Measurements from ENCODE around the gene TBC1D3B. TPM values are rescaled to one million over a fixed set of nuclear protein-coding genes. Genes with fewer than 3 reads are reported as not detected.
"Not testable (repeated sequence)": the region's sequence is repeated elsewhere in the genome, so short reads cannot be mapped to it uniquely, and the experiment has no call there.

TBC1D3B gene
- total RNA-seq: 1 to 10 TPM; 6.7 to 8.1 TPM

DNA sequence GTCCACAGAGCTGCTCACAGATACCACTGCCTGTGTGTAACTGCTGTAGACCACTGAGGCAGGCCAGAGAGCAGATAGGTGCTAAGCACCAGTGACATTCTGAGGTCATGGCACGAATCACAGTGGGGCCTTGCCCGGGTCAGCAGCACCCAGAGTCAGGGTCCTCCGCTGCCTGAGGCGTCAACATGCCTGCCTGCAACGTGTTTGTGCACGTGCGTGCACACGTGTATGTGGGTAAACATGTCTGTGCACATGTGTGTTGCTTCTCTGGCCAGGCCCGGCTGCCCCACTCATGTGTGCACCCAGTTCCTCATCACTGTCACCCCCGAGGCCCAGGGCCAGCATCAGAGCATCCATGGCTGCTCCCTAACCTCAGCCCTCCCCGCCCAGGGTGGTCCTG is at the start of gene TBC1D3B:
TBC1D3B (minus strand) TSS at position 101 of the 400 bp plus-strand sequence. CDS start 1,586 bp downstream, outside the sequence.
- H3K4me3 Mint-ChIP-seq; H3K9me3 Mint-ChIP-seq (ENCODE audit: insufficient read depth); H3K27me3 Mint-ChIP-seq (ENCODE audit: low read depth); POLR2A ChIA-PET; CTCF ChIA-PET; ATAC-seq; DNase-seq; H3K27ac Mint-ChIP-seq; H3K4me1 Mint-ChIP-seq (ENCODE audit: low read depth); H3K36me3 Mint-ChIP-seq (ENCODE audit: low read depth): not testable (repeated sequence)

DNA sequence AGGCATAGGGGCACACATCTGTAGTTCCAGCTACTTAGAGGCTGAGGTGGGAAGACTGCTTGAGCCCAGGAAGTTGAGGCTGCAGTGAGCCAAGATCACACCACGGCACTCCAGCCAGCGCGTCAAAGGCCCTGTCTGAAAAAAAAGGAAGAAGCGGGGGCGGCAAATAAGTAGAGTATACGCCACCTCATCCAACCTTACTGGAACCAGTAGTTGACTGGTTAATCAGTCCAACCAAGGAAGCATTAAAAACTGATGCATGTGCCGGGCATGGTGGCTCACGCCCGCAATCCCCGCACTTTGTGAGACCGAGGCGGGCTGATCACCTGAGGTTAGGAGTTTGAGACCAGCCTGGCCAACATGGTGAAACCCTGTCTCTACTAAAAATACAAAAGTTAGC is 46.5 kb upstream of the TBC1D3B start:
- ATAC-seq; H3K4me3 Mint-ChIP-seq; H3K36me3 Mint-ChIP-seq (ENCODE audit: low read depth); DNase-seq; H3K27me3 Mint-ChIP-seq (ENCODE audit: low read depth); H3K4me1 Mint-ChIP-seq (ENCODE audit: low read depth); POLR2A ChIA-PET; H3K27ac Mint-ChIP-seq; CTCF ChIA-PET: not testable (repeated sequence)
- peaks cover 11% of the 10 kb centered on the region for H3K9me3 Mint-ChIP-seq (ENCODE audit: insufficient read depth)

DNA sequence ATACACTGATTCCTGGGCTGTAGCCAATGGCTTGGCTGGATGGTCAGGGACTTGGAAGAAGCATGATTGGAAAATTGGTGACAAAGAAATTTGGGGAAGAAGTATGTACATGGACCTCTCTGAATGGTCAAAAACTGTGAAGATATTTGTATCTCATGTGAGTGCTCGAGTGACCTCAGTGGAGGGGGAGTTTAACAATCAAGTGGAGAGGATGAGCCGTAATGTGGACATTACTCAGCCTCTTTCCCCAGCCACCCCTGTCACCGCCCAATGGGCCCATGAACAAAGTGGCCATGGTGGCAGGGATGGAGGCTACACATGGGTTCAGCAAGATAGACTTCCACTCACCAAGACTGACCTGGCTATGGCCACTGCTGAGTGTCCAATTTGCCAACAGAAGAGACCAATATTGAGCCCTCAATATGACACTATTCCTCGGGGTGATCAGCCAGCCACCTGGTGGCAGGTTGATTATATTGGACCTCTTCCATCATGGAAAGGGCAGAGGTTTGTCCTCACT is 45.2 kb upstream of the TBC1D3B start:
- H3K27me3 Mint-ChIP-seq (ENCODE audit: low read depth): peaks cover 12% of the 10 kb centered on the region
- H3K9me3 Mint-ChIP-seq (ENCODE audit: insufficient read depth): peaks cover 15% of the 10 kb centered on the region
- POLR2A ChIA-PET; DNase-seq; CTCF ChIA-PET; H3K27ac Mint-ChIP-seq; H3K36me3 Mint-ChIP-seq (ENCODE audit: low read depth); H3K4me1 Mint-ChIP-seq (ENCODE audit: low read depth); H3K4me3 Mint-ChIP-seq; ATAC-seq: not testable (repeated sequence)

DNA sequence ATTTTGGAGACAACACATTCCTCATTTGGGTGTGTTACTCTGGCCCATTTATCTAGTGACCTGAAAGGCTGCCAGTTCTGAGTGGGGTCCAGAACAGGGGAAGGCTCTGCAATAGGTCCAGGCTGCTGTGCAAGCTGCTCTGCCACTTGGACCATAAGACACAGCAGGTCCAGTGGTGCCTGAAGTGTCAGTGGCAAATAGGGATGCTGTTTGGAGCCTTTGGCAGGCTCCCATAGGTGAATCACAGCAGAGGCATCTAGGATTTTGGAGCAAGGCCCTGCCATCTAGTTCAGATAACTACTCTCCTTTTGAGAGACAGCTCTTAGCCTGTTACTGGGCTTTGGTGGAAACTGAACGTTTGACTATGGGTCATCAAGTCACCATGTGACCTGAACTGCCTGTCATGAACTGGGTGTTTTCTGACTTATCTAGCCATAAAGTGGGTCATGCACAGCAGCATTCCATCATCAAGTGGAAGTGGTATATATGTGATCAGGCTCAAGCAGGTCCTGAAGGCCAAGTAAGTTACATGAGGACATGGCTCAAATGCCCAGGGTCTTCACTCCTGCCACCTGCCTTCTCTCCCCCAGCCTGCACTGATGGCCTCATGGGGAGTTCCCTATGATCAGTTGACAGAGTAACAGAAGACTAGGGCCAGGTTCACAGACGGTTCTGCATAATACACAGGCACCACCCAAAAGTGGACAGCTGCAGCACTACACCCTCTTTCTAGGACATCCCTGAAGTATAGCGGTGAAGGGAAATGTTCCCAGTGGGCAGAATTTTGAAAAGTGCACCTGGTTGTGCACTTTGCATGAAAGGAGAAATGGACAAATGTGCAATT is 44.5 kb upstream of the TBC1D3B start:
- H3K4me1 Mint-ChIP-seq (ENCODE audit: low read depth); CTCF ChIA-PET; POLR2A ChIA-PET; H3K4me3 Mint-ChIP-seq; DNase-seq; ATAC-seq; H3K36me3 Mint-ChIP-seq (ENCODE audit: low read depth); H3K27ac Mint-ChIP-seq: not testable (repeated sequence)
- Mint-ChIP-seq H3K9me3 (ENCODE audit: insufficient read depth) (peaks cover 15% of the 10 kb centered on the region), H3K27me3 (ENCODE audit: low read depth) (peaks cover 12% of the 10 kb centered on the region)

DNA sequence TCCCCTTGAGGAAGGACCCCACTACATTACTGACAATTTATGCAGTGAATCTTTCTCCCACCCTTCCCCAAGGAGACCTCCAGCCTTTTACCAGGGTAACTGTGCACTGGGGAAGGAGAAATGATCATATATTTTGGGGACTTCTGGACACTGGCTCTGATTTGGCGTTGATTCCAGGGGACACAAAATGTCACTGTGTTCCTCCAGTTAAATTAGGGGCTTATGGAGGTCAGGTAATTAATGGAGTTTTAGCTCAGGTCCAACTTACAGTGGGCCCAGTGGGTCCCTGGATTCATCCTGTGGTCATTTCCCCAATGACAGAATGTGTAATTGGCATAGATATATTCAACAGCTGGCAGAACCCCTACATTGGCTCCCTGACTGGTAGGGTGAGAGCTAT is 43.1 kb upstream of the TBC1D3B start:
- peaks cover 15% of the 10 kb centered on the region for H3K9me3 Mint-ChIP-seq (ENCODE audit: insufficient read depth)
- POLR2A ChIA-PET; H3K27ac Mint-ChIP-seq; H3K4me3 Mint-ChIP-seq; DNase-seq; H3K4me1 Mint-ChIP-seq (ENCODE audit: low read depth); ATAC-seq; H3K36me3 Mint-ChIP-seq (ENCODE audit: low read depth): not testable (repeated sequence)
- CTCF ChIA-PET: interaction anchor here (1.4 kb wide), 1 partner anchor 71 kb away, joined by 3 read pairs; no protein-coding TSS in a partner anchor
- peaks cover 18% of the 10 kb centered on the region for H3K27me3 Mint-ChIP-seq (ENCODE audit: low read depth)

DNA sequence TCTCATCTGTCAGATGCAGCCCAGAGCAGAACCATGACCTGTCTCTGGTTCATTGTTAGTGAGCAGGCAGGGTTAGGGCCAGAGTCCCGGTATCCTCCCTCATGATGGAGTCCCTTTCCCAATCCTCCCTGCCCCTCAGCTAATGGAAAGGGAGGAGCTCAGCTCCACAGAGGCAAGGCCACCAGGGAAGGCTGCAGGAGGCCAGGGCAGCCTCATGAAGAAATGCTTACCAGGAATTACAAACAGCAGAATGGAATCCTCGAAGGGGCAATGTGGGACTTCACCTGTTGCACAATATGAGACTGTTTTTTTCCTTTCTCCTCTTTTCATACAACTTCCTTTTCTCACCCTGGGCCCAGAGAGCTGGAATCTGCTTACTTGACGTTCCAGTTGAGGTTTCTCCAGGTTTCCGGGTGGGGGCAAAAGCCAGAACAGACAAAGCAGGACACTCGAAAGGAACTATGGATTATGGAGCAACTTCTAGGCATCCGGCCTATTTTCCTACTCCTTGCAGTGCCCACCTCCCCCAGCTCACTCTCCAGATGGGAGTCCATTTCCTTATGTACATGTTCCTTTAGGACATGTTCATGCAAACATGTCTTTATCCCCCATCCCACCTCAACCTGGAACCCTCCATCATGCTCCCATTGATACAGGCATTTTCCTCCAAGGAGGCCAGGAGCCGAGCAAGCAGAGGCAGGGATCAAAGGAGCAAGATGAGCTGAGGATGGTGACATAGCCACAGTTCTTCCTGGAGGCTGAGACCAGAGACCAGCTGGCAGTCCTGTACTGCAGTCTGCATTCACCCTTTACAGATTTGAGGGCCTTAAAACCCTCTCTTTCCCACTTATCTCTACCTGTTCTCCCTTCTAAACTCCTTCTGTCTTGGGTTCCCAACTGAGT is 39.2 kb upstream of the TBC1D3B start:
- H3K27ac Mint-ChIP-seq; DNase-seq; POLR2A ChIA-PET; H3K4me3 Mint-ChIP-seq; H3K36me3 Mint-ChIP-seq (ENCODE audit: low read depth); CTCF ChIA-PET; ATAC-seq: not testable (repeated sequence)
- H3K4me1 Mint-ChIP-seq (ENCODE audit: low read depth): peaks cover 18% of the 10 kb centered on the region
- peaks cover 25% of the 10 kb centered on the region for H3K27me3 Mint-ChIP-seq (ENCODE audit: low read depth)
- peaks cover 15% of the 10 kb centered on the region for H3K9me3 Mint-ChIP-seq (ENCODE audit: insufficient read depth)

DNA sequence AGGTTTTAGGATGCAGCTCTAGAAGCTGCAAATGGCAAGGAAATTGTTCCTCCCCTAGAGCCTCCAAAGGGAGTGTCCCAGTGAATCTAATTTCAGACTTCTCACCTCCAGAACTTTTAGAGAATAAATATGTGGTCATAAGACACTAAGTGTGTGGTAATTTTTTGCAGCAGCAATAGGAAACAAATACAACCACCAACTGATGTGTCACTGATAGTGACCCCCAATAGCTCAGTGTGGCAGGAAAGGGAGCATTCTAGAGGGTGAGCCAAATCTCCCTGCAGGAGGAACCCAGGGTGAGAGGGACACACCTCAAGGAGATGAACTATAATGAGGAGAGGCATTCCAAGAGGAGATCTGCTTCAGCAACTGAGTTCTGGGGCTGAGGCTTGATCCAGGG is 38.5 kb upstream of the TBC1D3B start:
- no peak for ATAC-seq
- ChIA-PET CTCF (no interaction called here), POLR2A (no interaction called here)
- DNase-seq: no peak
- H3K36me3 Mint-ChIP-seq (ENCODE audit: low read depth): peaks cover 4% of the 10 kb centered on the region
- no peak overlapping the region for H3K4me3 Mint-ChIP-seq
- H3K4me1 Mint-ChIP-seq (ENCODE audit: low read depth): peaks cover 25% of the 10 kb centered on the region
- H3K27me3 Mint-ChIP-seq (ENCODE audit: low read depth): peaks cover 28% of the 10 kb centered on the region
- H3K9me3 Mint-ChIP-seq (ENCODE audit: insufficient read depth): peaks cover 15% of the 10 kb centered on the region
- no peak overlapping the region for H3K27ac Mint-ChIP-seq

DNA sequence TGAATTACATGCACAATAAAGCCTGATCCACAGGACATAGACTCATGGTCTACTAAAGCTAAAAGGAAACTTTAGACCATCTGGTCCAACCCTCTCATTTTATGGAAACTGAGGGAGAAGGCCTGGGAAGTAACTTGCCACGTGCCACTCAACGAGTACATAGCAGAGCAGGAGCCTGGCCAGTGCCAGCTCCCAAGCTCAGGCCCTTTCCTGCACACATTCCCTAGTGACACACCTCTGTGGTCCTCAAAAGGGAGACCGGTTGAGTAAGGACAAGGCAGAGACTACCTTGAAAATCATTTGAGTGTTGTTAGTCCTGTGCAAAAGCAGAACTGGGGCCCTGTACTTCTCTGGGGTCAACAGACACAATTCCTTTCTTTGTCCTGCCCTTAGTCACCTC is 37.3 kb upstream of the TBC1D3B start:
- ChIA-PET CTCF (no interaction called here), POLR2A (no interaction called here)

DNA sequence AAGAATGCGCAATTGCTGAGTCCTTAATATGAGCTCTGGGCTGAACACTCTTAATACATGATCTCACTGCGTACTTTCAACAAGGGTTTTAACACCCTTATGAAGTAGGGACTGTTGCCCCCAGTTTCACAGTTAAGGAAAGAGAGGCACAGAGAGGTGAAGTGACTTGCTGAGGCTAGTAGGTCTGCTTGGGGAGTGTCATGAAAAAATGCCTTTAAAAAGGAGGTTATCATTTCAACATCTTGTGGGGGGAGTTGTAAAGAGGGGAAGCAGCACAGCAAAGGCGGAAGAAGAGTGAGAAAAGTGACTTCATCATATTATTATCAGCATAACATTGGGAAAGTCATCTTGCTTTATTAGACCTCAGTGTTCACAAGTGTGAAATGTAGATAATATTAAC is 36.5 kb upstream of the TBC1D3B start:
- POLR2A ChIA-PET: no interaction called here

More for the DNA sequence above, 37.3 kb upstream of the TBC1D3B start:
- Mint-ChIP-seq H3K27ac (no peak overlapping the region), H3K36me3 (ENCODE audit: low read depth) (peaks cover 4% of the 10 kb centered on the region), H3K27me3 (ENCODE audit: low read depth) (peaks cover 26% of the 10 kb centered on the region), H3K4me3 (no peak overlapping the region), H3K9me3 (ENCODE audit: insufficient read depth) (peaks cover 9% of the 10 kb centered on the region), H3K4me1 (ENCODE audit: low read depth) (peaks cover 25% of the 10 kb centered on the region)
- DNase-seq (no peak), ATAC-seq (no peak)

DNA sequence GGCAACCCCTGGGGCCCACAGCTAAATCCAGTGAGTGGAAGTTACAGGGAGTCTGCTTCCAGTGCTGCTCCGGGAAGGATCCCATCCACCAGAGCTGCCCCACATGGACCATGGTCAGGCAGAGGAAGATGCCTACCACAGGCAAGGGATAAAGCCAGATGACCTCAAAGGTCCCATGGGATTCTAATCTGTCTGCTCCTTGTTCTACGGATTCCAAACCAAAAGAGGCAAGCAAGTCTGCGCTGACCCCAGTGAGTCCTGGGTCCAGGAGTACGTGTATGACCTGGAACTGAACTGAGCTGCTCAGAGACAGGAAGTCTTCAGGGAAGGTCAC is 35.8 kb upstream of the TBC1D3B start:
- ATAC-seq: no peak
- Mint-ChIP-seq H3K27me3 (ENCODE audit: low read depth) (peaks cover 22% of the 10 kb centered on the region), H3K9me3 (ENCODE audit: insufficient read depth) (no peaks in the 10 kb centered on the region), H3K27ac (no peak overlapping the region), H3K4me1 (ENCODE audit: low read depth) (peaks cover 25% of the 10 kb centered on the region), H3K36me3 (ENCODE audit: low read depth) (no peaks in the 10 kb centered on the region), H3K4me3 (no peak overlapping the region)
- POLR2A ChIA-PET: no interaction called here
- DNase-seq: no peak
- CTCF ChIA-PET: no interaction called here

More for the DNA sequence above, 36.5 kb upstream of the TBC1D3B start:
- no peak for ATAC-seq
- Mint-ChIP-seq H3K27ac (no peak overlapping the region), H3K36me3 (ENCODE audit: low read depth) (peaks cover 3% of the 10 kb centered on the region), H3K9me3 (ENCODE audit: insufficient read depth) (peaks cover 4% of the 10 kb centered on the region), H3K4me1 (ENCODE audit: low read depth) (peaks cover 25% of the 10 kb centered on the region), H3K27me3 (ENCODE audit: low read depth) (peaks cover 23% of the 10 kb centered on the region), H3K4me3 (no peak overlapping the region)
- CTCF ChIA-PET: no interaction called here
- no peak for DNase-seq

DNA sequence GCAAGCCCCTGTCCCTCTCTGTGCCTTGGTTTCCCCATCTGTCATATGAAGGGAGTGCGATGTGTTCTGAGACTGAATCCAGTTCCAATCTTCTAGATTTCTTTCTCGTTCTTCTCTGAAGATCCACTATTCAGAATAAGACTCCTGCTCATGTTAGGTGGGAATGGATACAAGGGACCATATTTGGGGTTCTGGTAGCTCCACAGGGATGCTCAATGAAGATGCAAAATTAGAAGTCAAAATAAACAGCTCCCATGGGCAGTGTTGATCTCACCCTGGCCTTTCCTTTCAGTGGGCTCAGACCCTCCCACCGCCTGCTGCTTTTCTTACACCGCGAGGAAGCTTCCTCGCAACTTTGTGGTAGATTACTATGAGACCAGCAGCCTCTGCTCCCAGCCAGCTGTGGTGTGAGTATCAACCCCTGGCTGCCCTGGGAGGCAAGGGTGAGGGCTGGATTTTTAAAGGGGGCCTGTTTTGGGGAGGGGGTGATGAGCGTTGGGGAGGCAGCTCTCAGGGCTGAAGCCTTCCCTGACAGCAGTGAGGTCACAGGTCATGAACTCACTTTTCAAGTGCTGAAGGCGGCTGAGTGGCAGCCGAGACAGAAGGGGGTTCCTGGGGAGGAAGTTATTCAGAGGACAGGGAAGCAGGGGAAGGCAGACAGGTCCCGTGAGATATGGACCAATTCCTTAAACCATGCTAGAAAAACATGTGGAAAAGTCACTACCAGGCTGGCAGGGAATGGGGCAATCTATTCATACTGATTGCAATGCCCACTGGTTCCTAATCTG is 35.2 kb upstream of the TBC1D3B start:
- DNase-seq; ATAC-seq; H3K9me3 Mint-ChIP-seq (ENCODE audit: insufficient read depth); CTCF ChIA-PET; H3K36me3 Mint-ChIP-seq (ENCODE audit: low read depth); POLR2A ChIA-PET: not testable (repeated sequence)
- Mint-ChIP-seq H3K4me1 (ENCODE audit: low read depth) (peaks cover 29% of the 10 kb centered on the region), H3K27me3 (ENCODE audit: low read depth) (peaks cover 27% of the 10 kb centered on the region), H3K4me3 (peak overlapping the region; percentile 9), H3K27ac (peak overlapping the region; percentile 53)

All from activated CD8-positive, alpha-beta T cell treated with anti-CD3 and anti-CD28 coated beads, Interleukin-2, amount 10 ng/mL, durations not matched to agents 7 days and 5 days (primary cell).